Adrenal gland (tissue), 5 donors: ENCODE data around the gene REEP5.

Experiments used
- POLR2A ChIP-seq, 2 donors: fragments of 450-650 bp; IDR thresholded peaks; one replicate each; pipeline ENCODE4 v1.6.1; 2017; ENCODE audit warnings: antibody characterized with exemption in 2 of 2, mild to moderate bottlenecking in 2 of 2, moderate library complexity in 1 of 2
- TF ChIP-seq, protein P1 (sequence below), 6 experiments: fragments of 450-650 bp in 4 of 6; fragments of 200-600 bp in 2 of 6; sonication (generic) in 1 of 6; IDR thresholded peaks; 1 replicate in 5 of 6; 2 replicates in 1 of 6; pipeline versions ENCODE4 v1.5.1 to v1.8.0; 2016 to 2021; ENCODE audit warnings: antibody characterized with exemption in 6 of 6, mild to moderate bottlenecking in 2 of 6, moderate library complexity in 1 of 6
- donor health status: DM: no; HTN: no; CAD: no.

DNA sequence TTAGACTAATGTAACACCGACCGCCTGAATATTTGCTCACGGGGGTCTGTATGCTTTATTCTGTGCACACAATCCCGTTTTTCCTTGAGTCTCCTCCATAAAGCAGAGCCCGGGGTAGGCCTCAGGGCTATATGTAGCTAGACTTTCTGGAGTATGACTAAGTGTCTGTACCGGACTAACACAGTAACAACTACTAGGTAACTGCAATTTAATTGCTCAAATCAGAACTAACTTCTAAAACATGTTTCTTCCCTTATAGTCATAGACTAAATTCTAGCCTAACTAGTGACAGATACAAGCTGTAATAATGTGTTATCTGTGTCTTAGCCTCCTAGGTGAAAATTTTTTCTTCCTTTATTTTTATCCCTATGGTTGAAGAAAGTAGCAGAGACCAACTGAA lies 2.1 kb downstream of the REEP5 start:
- TF ChIP-seq, protein P1, sequence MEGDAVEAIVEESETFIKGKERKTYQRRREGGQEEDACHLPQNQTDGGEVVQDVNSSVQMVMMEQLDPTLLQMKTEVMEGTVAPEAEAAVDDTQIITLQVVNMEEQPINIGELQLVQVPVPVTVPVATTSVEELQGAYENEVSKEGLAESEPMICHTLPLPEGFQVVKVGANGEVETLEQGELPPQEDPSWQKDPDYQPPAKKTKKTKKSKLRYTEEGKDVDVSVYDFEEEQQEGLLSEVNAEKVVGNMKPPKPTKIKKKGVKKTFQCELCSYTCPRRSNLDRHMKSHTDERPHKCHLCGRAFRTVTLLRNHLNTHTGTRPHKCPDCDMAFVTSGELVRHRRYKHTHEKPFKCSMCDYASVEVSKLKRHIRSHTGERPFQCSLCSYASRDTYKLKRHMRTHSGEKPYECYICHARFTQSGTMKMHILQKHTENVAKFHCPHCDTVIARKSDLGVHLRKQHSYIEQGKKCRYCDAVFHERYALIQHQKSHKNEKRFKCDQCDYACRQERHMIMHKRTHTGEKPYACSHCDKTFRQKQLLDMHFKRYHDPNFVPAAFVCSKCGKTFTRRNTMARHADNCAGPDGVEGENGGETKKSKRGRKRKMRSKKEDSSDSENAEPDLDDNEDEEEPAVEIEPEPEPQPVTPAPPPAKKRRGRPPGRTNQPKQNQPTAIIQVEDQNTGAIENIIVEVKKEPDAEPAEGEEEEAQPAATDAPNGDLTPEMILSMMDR (IDR thresholded peaks at IDR 0.05) = no peak
- no peak for TF ChIP-seq POLR2A (IDR thresholded peaks at IDR 0.05)
